Immature natural killer cell (primary cell): ENCODE results near the gene UBE2J2. TPM values are rescaled to one million over a fixed set of nuclear protein-coding genes. Genes with fewer than 3 reads are reported as not detected.
A peak's percentile ranks its signal among the peaks of the same experiment; 100 is the strongest.

Experiments
- DNase-seq, 3 donors: peaks; one replicate each; pipeline ENCODE4 v3.0.0; 2022; ENCODE audit warnings: mixed read lengths in 1 of 3
- H3K27ac Mint-ChIP-seq, 6 donors: one replicate each; pipeline ENCODE4 v1.8.0; 2020; ENCODE audit warnings: mixed read lengths in 6 of 6, mild to moderate bottlenecking in 5 of 6, inconsistent platforms in 4 of 6, moderate library complexity in 3 of 6
- H3K27me3 Mint-ChIP-seq, 3 donors: one replicate each; pipeline ENCODE4 v1.8.0; 2020 to 2021; ENCODE audit warnings: low read depth in 3 of 3, mild to moderate bottlenecking in 3 of 3, mixed read lengths in 3 of 3, moderate library complexity in 3 of 3, inconsistent platforms in 1 of 3
- H3K36me3 Mint-ChIP-seq, 3 donors: one replicate each; pipeline ENCODE4 v1.8.0; 2020; ENCODE audit warnings: mixed read lengths in 3 of 3, inconsistent platforms in 2 of 3, mild to moderate bottlenecking in 2 of 3
- H3K4me1 Mint-ChIP-seq, 2 donors: one replicate each; pipeline ENCODE4 v1.8.0; 2020; ENCODE audit warnings: inconsistent platforms in 2 of 2, mild to moderate bottlenecking in 2 of 2, mixed read lengths in 2 of 2, moderate library complexity in 1 of 2
- H3K4me3 Mint-ChIP-seq, 5 donors: one replicate each; pipeline ENCODE4 v1.8.0; 2020; ENCODE audit warnings: mild to moderate bottlenecking in 5 of 5, mixed read lengths in 5 of 5, inconsistent platforms in 3 of 5, moderate library complexity in 3 of 5
- H3K9me3 Mint-ChIP-seq, 6 donors: one replicate each; pipeline ENCODE4 v1.8.0; 2020; ENCODE audit warnings: mild to moderate bottlenecking in 6 of 6, mixed read lengths in 6 of 6, inconsistent platforms in 4 of 6, moderate library complexity in 3 of 6
- polyA plus RNA-seq, 3 donors: library from polyadenylated mRNA; unstranded; fragments of 300-500 nt; fragmentation: Illumina TruSeq; gene quantifications; one replicate each; pipeline ENCODE4 v1.2.3, GENCODE V29; 2021

Gene UBE2J2
- polyA plus RNA-seq, 3 donors from 2014 or later: 77.8 to 105 (median 83.9) TPM

DNA sequence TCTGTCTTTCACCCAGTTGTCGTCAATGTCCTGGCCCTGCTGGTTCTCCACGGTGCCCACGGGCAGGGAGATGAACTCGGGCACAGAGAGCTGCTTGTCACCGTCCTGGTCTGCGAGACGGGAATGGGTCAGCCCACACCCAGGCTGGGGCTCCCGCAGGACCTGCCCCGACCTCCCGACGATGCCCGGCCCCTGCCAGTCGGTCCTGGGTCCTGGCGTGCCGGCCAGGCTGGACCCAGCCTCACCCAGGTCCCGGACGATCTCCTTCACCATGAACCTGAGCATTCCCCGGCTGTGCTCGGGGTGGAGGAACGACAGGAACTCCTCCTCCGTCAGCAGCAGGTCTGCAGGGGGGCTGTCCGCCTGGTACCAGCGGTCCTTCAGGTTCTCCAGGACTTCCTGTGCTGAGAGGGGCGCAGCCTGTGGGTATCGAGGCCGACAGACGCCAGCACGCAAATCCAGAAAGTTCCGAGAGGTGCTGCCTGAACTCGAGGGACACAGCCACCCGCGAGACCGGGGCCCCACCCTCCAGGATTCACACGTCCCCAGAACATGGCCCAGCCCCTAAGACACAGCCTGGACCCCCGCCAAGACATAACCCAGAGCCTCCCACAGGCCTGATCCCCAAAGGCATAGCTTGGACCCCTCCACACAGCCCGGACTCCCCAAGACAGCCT lies 55.0 kb downstream of the UBE2J2 start:
- Mint-ChIP-seq H3K36me3 (peaks cover 7 to 22% (median 16%) of the 10 kb centered on the region in 3 donors), H3K4me1 (peaks cover 57 to 77% of the 10 kb centered on the region in 2 donors), H3K27me3 (peaks cover 14 to 41% (median 17%) of the 10 kb centered on the region in 3 donors), H3K9me3 (no peaks in the 10 kb centered on the region), H3K27ac (peak overlapping the region in 5 of 6 donors; percentile 48 to 96 (median 78)), H3K4me3 (no peak overlapping the region)
- DNase-seq: no peak

DNA sequence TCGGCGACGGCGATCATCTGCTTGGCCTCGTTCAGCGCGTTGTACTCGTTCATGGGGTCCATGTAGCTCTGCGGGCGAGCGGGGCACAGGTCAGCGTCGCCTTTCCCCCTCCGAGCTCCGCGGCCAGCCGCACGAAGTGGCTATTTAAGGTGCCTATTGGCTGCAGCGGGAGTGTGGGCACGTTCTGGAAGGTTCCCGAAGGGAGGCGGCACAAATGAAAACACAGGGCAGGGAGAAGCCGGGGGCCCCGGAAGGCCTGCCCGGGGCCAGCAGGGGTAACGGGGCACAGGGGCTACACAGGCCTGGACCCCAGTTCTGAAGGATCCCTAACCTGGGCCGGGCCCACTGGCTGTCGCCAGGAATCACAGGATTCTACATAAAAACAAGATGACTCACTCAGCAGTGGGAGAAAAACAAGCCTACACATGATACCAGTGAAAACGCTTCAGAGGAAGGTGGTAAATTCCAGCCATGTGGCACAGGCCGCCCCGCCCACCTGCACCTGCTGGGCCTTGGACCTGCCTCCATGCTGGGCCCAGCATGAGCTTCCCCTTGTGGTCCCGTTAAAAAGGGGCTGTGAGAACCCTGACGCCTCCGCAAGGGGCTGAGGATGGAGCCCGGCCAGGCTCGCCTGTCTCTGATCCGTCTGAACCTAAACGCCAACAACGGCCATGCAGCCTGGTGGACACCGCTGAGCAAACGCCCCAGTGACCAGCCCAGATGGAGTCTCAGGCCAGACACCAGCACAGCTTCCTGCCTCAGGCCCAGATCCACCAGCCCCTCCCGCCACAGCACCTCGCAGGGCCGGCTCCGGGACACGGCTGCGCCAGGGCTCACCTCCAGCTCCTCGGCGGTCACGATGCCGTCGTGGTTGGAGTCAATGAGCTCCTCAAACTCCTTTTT lies 55.8 kb downstream of the UBE2J2 start:
- H3K4me1 Mint-ChIP-seq: peaks cover 51 to 72% of the 10 kb centered on the region in 2 donors
- DNase-seq: no peak
- no peaks in the 10 kb centered on the region for H3K9me3 Mint-ChIP-seq
- H3K27me3 Mint-ChIP-seq: peaks cover 20 to 45% (median 22%) of the 10 kb centered on the region in 3 donors
- H3K36me3 Mint-ChIP-seq: peaks cover 3 to 17% (median 12%) of the 10 kb centered on the region in 3 donors
- peak overlapping the region; percentile 31 to 96 (median 76) for H3K27ac Mint-ChIP-seq
- H3K4me3 Mint-ChIP-seq: peak overlapping the region in 3 of 5 donors; percentile 14 to 53 (median 24)

GRCh38 chr1:1216770-1217620 lies 56.7 kb downstream of the UBE2J2 start:
- Mint-ChIP-seq H3K36me3 (peaks cover 0 to 14% (median 10%) of the 10 kb centered on the region in 3 donors), H3K27ac (peak overlapping the region; percentile 96 to 99 (median 98)), H3K27me3 (peaks cover 25 to 46% (median 25%) of the 10 kb centered on the region in 3 donors), H3K9me3 (no peaks in the 10 kb centered on the region), H3K4me1 (peaks cover 42 to 68% of the 10 kb centered on the region in 2 donors), H3K4me3 (peak overlapping the region; percentile 75 to 83 (median 76))
- DNase-seq: peak; percentile 56 to 79 (median 72)

GRCh38 chr1:1215881-1216605 lies 57.6 kb downstream of the UBE2J2 start:
- Mint-ChIP-seq H3K27ac (peak overlapping the region; percentile 96 to 99 (median 98)), H3K4me1 (peaks cover 35 to 61% of the 10 kb centered on the region in 2 donors), H3K27me3 (peaks cover 22 to 42% (median 24%) of the 10 kb centered on the region in 3 donors), H3K36me3 (peaks cover 0 to 10% (median 7%) of the 10 kb centered on the region in 3 donors), H3K4me3 (peak overlapping the region; percentile 62 to 83 (median 75)), H3K9me3 (no peaks in the 10 kb centered on the region)
- no peak for DNase-seq

- H3K4me3 Mint-ChIP-seq: peak overlapping the region in 4 of 5 donors; percentile 50 to 62 (median 56)
- DNase-seq: no peak
- peaks cover 0 to 10% (median 7%) of the 10 kb centered on the region in 3 donors for H3K36me3 Mint-ChIP-seq
- H3K27ac Mint-ChIP-seq: peak overlapping the region; percentile 81 to 99 (median 91)
- H3K27me3 Mint-ChIP-seq: peaks cover 21 to 45% (median 24%) of the 10 kb centered on the region in 3 donors
- peaks cover 30 to 57% of the 10 kb centered on the region in 2 donors for H3K4me1 Mint-ChIP-seq
- no peaks in the 10 kb centered on the region for H3K9me3 Mint-ChIP-seq
Measured at GRCh38 chr1:1215080-1215676, 58.5 kb downstream of the UBE2J2 start.

DNA sequence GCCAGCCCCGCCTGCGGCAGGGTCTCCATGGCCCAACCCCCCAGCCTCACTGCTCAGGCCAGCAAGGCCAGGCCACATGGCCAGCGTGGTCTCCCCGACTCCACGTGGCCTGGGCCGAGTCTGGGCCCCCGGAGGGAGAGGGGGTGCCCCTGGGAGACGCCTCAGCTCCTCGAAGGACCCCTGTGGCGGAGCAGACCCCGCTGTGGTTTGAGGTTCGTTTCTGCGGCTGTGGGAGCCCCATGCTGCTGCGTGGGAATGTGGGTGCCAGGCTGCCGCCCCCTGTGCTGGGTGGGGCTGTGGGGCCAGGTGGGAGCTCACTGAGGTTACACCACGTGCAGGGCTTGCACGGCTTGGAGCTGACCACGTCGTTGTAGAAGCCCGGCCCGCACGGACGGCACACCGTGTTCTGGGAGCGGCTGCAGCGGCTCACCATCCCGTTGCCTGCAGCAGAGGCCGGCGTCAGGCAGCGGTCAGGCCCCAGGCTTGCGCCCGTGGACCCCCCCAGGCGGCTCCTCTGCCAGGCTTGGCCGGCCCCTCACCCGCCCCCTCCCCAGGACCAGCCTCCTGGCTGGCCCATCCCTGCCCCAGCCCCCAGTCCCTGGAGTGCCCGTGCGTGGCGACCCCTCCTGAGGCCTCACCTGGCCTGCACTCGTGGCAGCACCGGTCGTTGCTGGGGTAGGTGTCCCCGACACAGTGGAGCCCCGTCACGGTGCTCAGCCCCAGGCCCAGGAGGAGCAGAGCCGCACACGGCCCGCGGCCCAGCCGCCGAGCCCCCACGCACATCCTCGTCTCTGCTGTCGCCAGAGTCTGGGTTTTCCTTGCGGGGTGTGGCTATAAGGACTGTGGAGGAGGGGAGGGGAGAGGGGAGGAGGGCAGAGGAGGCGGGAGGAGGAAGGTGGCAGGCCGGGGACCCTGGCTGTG lies 60.0 kb downstream of the UBE2J2 start, which contains the start of gene TNFRSF4:
TNFRSF4 (minus strand) TSS at position 809 of the 921 bp plus-strand sequence; CDS start at position 783, 26 bp downstream.
- H3K4me3 Mint-ChIP-seq: peak within 1 kb of the TSS; percentile 53 to 64 (median 62)
- H3K27ac Mint-ChIP-seq: peak within 1 kb of the TSS; percentile 81 to 99 (median 91)
- H3K4me1 Mint-ChIP-seq: peaks cover 36 to 59% of the 10 kb centered on the region in 2 donors
- H3K36me3 Mint-ChIP-seq: peaks cover 0 to 10% (median 7%) of the 10 kb centered on the region in 3 donors
- no peaks in the 10 kb centered on the region for H3K9me3 Mint-ChIP-seq
- H3K27me3 Mint-ChIP-seq: peaks cover 21 to 50% (median 26%) of the 10 kb centered on the region in 3 donors
- DNase-seq: peak; percentile 81 to 85 (median 81)

GRCh38 chr1:1212780-1213344 lies 60.8 kb downstream of the UBE2J2 start:
- peak overlapping the region; percentile 38 to 63 (median 51) for H3K4me3 Mint-ChIP-seq
- H3K36me3 Mint-ChIP-seq: peaks cover 0 to 7% (median 5%) of the 10 kb centered on the region in 3 donors
- H3K4me1 Mint-ChIP-seq: peaks cover 43 to 64% of the 10 kb centered on the region in 2 donors
- DNase-seq: peak; percentile 94 to 97 (median 95)
- H3K27me3 Mint-ChIP-seq: peaks cover 26 to 54% (median 27%) of the 10 kb centered on the region in 3 donors
- H3K9me3 Mint-ChIP-seq: no peaks in the 10 kb centered on the region
- H3K27ac Mint-ChIP-seq: peak overlapping the region in 5 of 6 donors; percentile 59 to 88 (median 72)

DNA sequence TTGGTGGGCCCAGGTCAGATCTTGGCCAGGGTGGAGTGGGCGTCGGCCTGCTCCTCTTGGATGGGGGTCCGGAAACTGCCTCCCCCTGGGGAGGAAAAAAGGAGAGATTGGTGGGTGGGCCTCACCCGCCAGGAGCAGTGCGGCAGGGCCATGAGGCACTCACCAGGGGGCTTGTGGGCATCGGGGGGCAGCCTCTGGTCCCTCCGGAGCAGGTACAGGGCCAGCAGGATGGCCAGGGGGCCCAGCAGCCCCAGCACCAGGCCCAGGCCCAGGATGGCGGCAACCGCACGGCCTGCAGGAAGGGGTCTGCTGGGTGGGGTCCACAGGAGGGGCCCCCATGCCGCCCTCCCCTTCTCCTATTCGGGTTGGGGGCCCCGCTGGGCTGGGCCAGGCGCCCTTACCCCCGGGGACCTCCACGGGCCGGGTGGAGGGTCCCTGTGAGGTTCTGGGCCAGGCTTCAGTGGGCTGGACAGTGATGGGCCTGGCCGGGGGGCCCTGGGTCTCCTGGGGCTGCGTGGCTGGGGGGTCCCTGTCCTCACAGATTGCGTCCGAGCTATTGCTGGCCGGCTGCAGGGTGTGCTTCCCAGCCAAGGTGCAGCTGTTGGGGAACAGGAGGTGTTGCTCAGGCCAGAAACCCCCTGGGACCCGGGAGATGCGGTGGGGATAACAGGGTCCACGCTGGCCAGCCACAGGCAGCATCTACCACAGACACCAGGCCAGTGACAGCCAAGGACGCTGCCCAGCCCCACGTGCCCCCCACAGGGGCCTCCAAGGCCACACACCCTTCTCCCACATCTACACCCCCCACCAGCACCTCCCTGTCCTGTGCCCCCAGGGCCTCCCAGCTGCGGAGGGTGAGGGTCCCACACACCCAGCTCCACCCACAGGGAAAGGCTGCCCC lies 61.9 kb downstream of the UBE2J2 start:
- no peak for DNase-seq

GRCh38 chr1:1210726-1211540 lies 62.7 kb downstream of the UBE2J2 start:
- DNase-seq: no peak
- H3K27me3 Mint-ChIP-seq: peaks cover 17 to 42% (median 29%) of the 10 kb centered on the region in 3 donors
- no peaks in the 10 kb centered on the region for H3K36me3 Mint-ChIP-seq
- H3K4me3 Mint-ChIP-seq: peak overlapping the region; percentile 23 to 61 (median 48)
- H3K27ac Mint-ChIP-seq: peak overlapping the region in 5 of 6 donors; percentile 64 to 95 (median 81)
- no peaks in the 10 kb centered on the region for H3K9me3 Mint-ChIP-seq
- peaks cover 37 to 57% of the 10 kb centered on the region in 2 donors for H3K4me1 Mint-ChIP-seq

More for the DNA sequence above, 61.9 kb downstream of the UBE2J2 start:
- H3K9me3 Mint-ChIP-seq: no peaks in the 10 kb centered on the region
- peak overlapping the region; percentile 21 to 66 (median 61) for H3K4me3 Mint-ChIP-seq
- H3K36me3 Mint-ChIP-seq: peaks cover 0 to 4% (median 4%) of the 10 kb centered on the region in 3 donors
- peak overlapping the region in 5 of 6 donors; percentile 77 to 88 (median 86) for H3K27ac Mint-ChIP-seq
- peaks cover 22 to 47% (median 27%) of the 10 kb centered on the region in 3 donors for H3K27me3 Mint-ChIP-seq
- peaks cover 43 to 62% of the 10 kb centered on the region in 2 donors for H3K4me1 Mint-ChIP-seq
